Measurements from ENCODE around the gene RHOBTB1.

DNA sequence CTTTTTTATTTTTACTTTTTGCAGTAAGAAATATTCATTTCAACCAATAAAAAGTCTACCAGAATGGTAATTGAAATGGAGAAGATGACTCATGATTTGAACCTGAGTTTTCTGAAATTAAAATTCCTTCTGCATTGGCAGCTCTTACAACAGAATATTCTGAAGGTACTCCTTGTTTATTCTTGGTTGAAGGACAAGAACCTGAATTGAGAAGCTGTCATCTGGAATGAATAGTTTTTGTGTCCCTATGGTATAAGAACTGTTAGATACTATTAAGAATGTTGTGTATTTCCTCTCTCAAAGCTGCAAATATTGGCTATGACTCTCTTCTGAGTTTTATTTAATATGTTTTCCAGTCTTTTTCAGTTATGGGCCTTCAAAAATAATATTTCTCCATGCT lies 109.6 kb downstream of the RHOBTB1 start:
- TF ChIP-seq, protein P1, sequence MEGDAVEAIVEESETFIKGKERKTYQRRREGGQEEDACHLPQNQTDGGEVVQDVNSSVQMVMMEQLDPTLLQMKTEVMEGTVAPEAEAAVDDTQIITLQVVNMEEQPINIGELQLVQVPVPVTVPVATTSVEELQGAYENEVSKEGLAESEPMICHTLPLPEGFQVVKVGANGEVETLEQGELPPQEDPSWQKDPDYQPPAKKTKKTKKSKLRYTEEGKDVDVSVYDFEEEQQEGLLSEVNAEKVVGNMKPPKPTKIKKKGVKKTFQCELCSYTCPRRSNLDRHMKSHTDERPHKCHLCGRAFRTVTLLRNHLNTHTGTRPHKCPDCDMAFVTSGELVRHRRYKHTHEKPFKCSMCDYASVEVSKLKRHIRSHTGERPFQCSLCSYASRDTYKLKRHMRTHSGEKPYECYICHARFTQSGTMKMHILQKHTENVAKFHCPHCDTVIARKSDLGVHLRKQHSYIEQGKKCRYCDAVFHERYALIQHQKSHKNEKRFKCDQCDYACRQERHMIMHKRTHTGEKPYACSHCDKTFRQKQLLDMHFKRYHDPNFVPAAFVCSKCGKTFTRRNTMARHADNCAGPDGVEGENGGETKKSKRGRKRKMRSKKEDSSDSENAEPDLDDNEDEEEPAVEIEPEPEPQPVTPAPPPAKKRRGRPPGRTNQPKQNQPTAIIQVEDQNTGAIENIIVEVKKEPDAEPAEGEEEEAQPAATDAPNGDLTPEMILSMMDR (IDR thresholded peaks at IDR 0.05; ENCODE audit: borderline replicate concordance, extremely low read depth, low read length, poor library complexity, severe bottlenecking): no peak
- no peak for TF ChIP-seq EZH2 (IDR thresholded peaks at IDR 0.05; ENCODE audit: borderline replicate concordance, low read depth, low read length, severe bottlenecking)

All from DND-41 (cell line).